Hepatic stellate cell (primary cell): Measurements from ENCODE around the gene ZNF85.
"Not testable (repeated sequence)": the region's sequence is repeated elsewhere in the genome, so short reads cannot be mapped to it uniquely, and the experiment has no call there.

ENCODE experiments used
- DNase-seq: peaks from one replicate; pipeline ENCODE4 v3.0.0; 2011; ENCODE audit warnings: low spot score

The ZNF85 gene

GRCh38 chr19:20923077-20923871, at the start of gene ZNF85:
TSS of gene ZNF85 (plus strand) at chr19:20923251. CDS start at chr19:20923401, 150 bp downstream.
- DNase-seq = peak; percentile 77

GRCh38 chr19:20879501-20879900, 43.5 kb upstream of the ZNF85 start:
- DNase-seq = no peak

- no peak for DNase-seq
Observed at GRCh38 chr19:20912973-20913372, 10.1 kb upstream of the ZNF85 start.

- no peak for DNase-seq
Observed at GRCh38 chr19:20925481-20925880, 2.4 kb downstream of the ZNF85 start.

- no peak for DNase-seq
Observed at GRCh38 chr19:20926796-20927195, 3.7 kb downstream of the ZNF85 start.

GRCh38 chr19:20928371-20928770, 5.3 kb downstream of the ZNF85 start:
- peak; percentile 36 for DNase-seq

- not testable (repeated sequence) for DNase-seq
Observed at GRCh38 chr19:20936322-20936947, 13.4 kb downstream of the ZNF85 start.

GRCh38 chr19:20952561-20953095, 29.6 kb downstream of the ZNF85 start:
- DNase-seq = not testable (repeated sequence)

GRCh38 chr19:20964798-20965197, 41.7 kb downstream of the ZNF85 start:
- no peak for DNase-seq

- no peak for DNase-seq
Observed at GRCh38 chr19:20968092-20968491, 45.0 kb downstream of the ZNF85 start.

- no peak for DNase-seq
Observed at GRCh38 chr19:20969498-20969897, 46.4 kb downstream of the ZNF85 start.

- no peak for DNase-seq
Observed at GRCh38 chr19:20969898-20970297, 46.8 kb downstream of the ZNF85 start.

- not testable (repeated sequence) for DNase-seq
Observed at GRCh38 chr19:20992788-20993187, 69.7 kb downstream of the ZNF85 start.

GRCh38 chr19:20999731-21000352, 76.8 kb downstream of the ZNF85 start:
- DNase-seq = peak; percentile 84
